Breast epithelium (tissue), 3 donors: Measurements from ENCODE around the gene RBFOX1.

Source experiments
- POLR2A ChIP-seq: fragments of 450-650 bp; IDR thresholded peaks from one replicate; pipeline ENCODE4 v1.6.1; 2016; ENCODE audit warnings: antibody characterized with exemption, mild to moderate bottlenecking, moderate library complexity
- TF ChIP-seq, protein P1 (sequence below), 3 donors: fragments of 450-650 bp; IDR thresholded peaks; one replicate each; pipeline ENCODE4 v1.5.1; 2016 to 2017; ENCODE audit warnings: antibody characterized with exemption in 3 of 3, mild to moderate bottlenecking in 3 of 3, moderate library complexity in 3 of 3

- TF ChIP-seq, protein P1, sequence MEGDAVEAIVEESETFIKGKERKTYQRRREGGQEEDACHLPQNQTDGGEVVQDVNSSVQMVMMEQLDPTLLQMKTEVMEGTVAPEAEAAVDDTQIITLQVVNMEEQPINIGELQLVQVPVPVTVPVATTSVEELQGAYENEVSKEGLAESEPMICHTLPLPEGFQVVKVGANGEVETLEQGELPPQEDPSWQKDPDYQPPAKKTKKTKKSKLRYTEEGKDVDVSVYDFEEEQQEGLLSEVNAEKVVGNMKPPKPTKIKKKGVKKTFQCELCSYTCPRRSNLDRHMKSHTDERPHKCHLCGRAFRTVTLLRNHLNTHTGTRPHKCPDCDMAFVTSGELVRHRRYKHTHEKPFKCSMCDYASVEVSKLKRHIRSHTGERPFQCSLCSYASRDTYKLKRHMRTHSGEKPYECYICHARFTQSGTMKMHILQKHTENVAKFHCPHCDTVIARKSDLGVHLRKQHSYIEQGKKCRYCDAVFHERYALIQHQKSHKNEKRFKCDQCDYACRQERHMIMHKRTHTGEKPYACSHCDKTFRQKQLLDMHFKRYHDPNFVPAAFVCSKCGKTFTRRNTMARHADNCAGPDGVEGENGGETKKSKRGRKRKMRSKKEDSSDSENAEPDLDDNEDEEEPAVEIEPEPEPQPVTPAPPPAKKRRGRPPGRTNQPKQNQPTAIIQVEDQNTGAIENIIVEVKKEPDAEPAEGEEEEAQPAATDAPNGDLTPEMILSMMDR (IDR thresholded peaks at IDR 0.05) = no peak
- TF ChIP-seq POLR2A = no peak
These were observed 282.9 kb downstream of the RBFOX1 start for GRCh38 chr16:7615565-7615964.
